ENCODE measurements around the gene SRY. TPM values are rescaled to one million over a fixed set of nuclear protein-coding genes. Genes with fewer than 3 reads are reported as not detected.

SRY gene
- total and polyA plus RNA-seq, 9 donors: 0.17 to 0.30 TPM; not detected in 7

DNA sequence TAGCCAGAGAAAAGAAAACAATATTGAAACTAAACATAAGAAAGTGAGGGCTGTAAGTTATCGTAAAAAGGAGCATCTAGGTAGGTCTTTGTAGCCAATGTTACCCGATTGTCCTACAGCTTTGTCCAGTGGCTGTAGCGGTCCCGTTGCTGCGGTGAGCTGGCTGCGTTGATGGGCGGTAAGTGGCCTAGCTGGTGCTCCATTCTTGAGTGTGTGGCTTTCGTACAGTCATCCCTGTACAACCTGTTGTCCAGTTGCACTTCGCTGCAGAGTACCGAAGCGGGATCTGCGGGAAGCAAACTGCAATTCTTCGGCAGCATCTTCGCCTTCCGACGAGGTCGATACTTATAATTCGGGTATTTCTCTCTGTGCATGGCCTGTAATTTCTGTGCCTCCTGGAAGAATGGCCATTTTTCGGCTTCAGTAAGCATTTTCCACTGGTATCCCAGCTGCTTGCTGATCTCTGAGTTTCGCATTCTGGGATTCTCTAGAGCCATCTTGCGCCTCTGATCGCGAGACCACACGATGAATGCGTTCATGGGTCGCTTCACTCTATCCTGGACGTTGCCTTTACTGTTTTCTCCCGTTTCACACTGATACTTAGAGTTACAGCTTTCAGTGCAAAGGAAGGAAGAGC is 488 bp downstream of the SRY start:
- no peak overlapping the region for H3K4me3 ChIP-seq (ENCODE audit: low read length)
- no peaks in the 10 kb centered on the region for H3K27me3 ChIP-seq (ENCODE audit: control insufficient read depth, insufficient read depth, low read length)
- H3K27ac ChIP-seq (ENCODE audit: low read length): no peak overlapping the region
- H3K4me1 ChIP-seq (ENCODE audit: control insufficient read depth, insufficient read depth, low read length): no peaks in the 10 kb centered on the region
- H3K36me3 ChIP-seq (ENCODE audit: control insufficient read depth, insufficient read depth, low read length): no peaks in the 10 kb centered on the region
- no CpG with 5 or more reads among the region's 28 CpGs for WGBS (ENCODE audit: insufficient coverage)
- no peaks in the 10 kb centered on the region for H3K9me3 ChIP-seq (replicated peaks; ENCODE audit: control insufficient read depth, low read depth, low read length)
- DNase-seq: no peak

Other genes starting within 250 kb of the SRY start
- not detected for gene RPS4Y1, start 53.9 kb upstream of the SRY start, total RNA-seq
- 100 to 1,000 TPM; 577 to 742 (median 651) TPM for gene RPS4Y1, start 53.9 kb upstream of the SRY start, polyA plus RNA-seq (ENCODE audit: insufficient read depth in 1 of 8, insufficient read length in 8 of 8, low replicate concordance in 1 of 8)
- not detected for gene ZFY, start 147.7 kb upstream of the SRY start, total RNA-seq
- gene ZFY, start 147.7 kb upstream of the SRY start, polyA plus RNA-seq (ENCODE audit: insufficient read depth in 1 of 8, insufficient read length in 8 of 8, low replicate concordance in 1 of 8): 10 to 100 TPM in 5 of 8 donors, 1 to 10 TPM in 3; 6.8 to 11.6 (median 10.3) TPM